Calu3 (cell line): ENCODE measurements around the gene LRRFIP1. TPM values are rescaled to one million over a fixed set of nuclear protein-coding genes. Genes with fewer than 3 reads are reported as not detected.

ENCODE experiments used
- BruUV-seq: library from RNA; stranded (reverse); fragments of 400-500 nt; replicated peaks from 2 replicates; lab custom pipeline; 2021; lab: Mats Ljungman, UMichigan
- CTCF ChIA-PET: fragments of 300-600 bp; sonication (Branson Sonifier 250); formaldehyde crosslinking; loops from one replicate; lab custom pipeline; 2022; ENCODE audit warnings: antibody characterized with exemption; lab: Charles Lee
- DNase-seq: peaks from one replicate; pipeline ENCODE4 v3.0.0; 2022
- H3K27ac Mint-ChIP-seq: one replicate; pipeline ENCODE4 v1.8.0; 2022; ENCODE audit warnings: mixed read lengths; ENCODE audit not compliant: unreplicated experiment
- H3K27me3 Mint-ChIP-seq: one replicate; pipeline ENCODE4 v1.8.0; 2022; ENCODE audit warnings: mixed read lengths; ENCODE audit not compliant: unreplicated experiment
- H3K36me3 Mint-ChIP-seq: one replicate; pipeline ENCODE4 v1.8.0; 2022; ENCODE audit warnings: mild to moderate bottlenecking, moderate library complexity, mixed read lengths; ENCODE audit not compliant: insufficient read depth, unreplicated experiment
- H3K4me1 Mint-ChIP-seq: one replicate; pipeline ENCODE4 v1.8.0; 2022; ENCODE audit warnings: mild to moderate bottlenecking, low read depth, mixed read lengths; ENCODE audit not compliant: unreplicated experiment
- H3K4me3 Mint-ChIP-seq: one replicate; pipeline ENCODE4 v1.8.0; 2022; ENCODE audit warnings: mild to moderate bottlenecking, low read depth, moderate library complexity, mixed read lengths; ENCODE audit not compliant: unreplicated experiment
- H3K9me3 Mint-ChIP-seq: one replicate; pipeline ENCODE4 v1.8.0; 2022; ENCODE audit warnings: low read depth, mixed read lengths; ENCODE audit not compliant: unreplicated experiment
- intact Hi-C: fragments of 100-400 bp; cut with micrococcal nuclease; formaldehyde crosslinking; loops from one replicate; pipeline ENCODE4 v1.10.0; 2022; ENCODE audit not compliant: unreplicated experiment
- total RNA-seq: library from RNA; stranded (reverse); gene quantifications from 2 replicates; pipeline ENCODE4 v1.2.3, GENCODE V29; 2022
- TF ChIP-seq, protein P1 (sequence below): fragments of 200-600 bp; IDR thresholded peaks from one replicate; pipeline ENCODE4 v1.8.0; 2022; ENCODE audit warnings: antibody characterized with exemption; ENCODE audit not compliant: unreplicated experiment

The LRRFIP1 gene
- total RNA-seq, 1 experiment from 2014 or later: 161 TPM

DNA sequence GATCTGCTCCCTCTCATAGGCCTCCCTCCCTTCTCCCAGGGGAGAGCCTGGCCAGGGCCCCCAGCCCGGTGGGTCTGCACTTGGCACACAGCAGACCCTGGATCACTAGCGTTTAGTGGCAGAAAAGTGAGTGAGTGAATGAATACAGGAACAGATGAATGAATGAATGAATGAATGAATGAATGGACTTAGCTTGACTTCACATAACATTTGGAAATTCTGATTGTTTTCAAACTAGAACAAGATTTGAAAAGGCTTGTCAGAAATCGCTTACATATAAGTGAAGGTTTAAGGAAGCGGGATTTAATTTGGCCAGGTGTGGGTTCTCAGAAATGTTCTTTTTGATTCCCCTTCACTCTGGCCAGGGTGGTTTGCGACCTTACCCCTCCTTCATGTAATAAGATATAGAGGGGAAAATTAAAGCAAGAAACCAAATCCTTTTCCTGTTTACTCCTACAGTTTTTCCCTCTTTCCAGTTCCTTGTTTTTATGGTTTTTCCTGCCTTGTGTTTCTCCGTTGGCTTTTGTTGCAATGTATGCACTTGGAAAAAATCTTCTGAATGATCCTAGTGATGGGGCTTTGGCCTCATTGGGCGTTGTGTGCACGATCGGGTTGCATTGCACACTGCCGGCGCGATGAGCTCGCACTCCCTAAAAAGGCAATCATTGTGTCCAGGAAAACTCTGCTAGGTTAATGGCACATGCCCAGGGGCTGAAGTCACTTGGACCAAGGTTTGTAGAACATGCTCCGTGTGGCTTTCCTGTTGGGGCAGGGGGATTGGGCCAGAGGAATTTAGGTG, 16.4 kb downstream of the LRRFIP1 start:
- Mint-ChIP-seq H3K27me3 (peaks cover 72% of the 10 kb centered on the region), H3K4me1 (no peaks in the 10 kb centered on the region), H3K9me3 (no peaks in the 10 kb centered on the region), H3K36me3 (no peaks in the 10 kb centered on the region), H3K4me3 (no peak overlapping the region), H3K27ac (no peak overlapping the region)
- TF ChIP-seq, protein P1, sequence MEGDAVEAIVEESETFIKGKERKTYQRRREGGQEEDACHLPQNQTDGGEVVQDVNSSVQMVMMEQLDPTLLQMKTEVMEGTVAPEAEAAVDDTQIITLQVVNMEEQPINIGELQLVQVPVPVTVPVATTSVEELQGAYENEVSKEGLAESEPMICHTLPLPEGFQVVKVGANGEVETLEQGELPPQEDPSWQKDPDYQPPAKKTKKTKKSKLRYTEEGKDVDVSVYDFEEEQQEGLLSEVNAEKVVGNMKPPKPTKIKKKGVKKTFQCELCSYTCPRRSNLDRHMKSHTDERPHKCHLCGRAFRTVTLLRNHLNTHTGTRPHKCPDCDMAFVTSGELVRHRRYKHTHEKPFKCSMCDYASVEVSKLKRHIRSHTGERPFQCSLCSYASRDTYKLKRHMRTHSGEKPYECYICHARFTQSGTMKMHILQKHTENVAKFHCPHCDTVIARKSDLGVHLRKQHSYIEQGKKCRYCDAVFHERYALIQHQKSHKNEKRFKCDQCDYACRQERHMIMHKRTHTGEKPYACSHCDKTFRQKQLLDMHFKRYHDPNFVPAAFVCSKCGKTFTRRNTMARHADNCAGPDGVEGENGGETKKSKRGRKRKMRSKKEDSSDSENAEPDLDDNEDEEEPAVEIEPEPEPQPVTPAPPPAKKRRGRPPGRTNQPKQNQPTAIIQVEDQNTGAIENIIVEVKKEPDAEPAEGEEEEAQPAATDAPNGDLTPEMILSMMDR: no peak
- DNase-seq: no peak
- intact Hi-C loops: no loop called here
- no TSS peak for BruUV-seq
- CTCF ChIA-PET: no interaction called here

DNA sequence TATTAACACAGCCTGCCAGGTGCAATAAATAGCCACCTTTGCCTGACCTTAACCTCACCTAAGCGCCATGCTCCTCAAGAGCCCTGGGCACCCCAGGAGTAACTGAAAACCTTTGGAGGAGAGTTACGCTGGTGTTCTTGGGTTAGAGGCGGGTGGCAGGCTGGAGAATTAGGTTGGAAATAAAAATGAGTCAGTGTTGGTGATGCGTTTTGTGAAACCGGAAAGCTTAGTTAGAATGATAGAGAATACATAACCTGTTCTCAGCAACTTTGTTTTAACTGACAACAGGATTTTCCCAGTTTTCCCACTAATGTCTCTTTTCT, 17.0 kb downstream of the LRRFIP1 start:
- Mint-ChIP-seq H3K4me1 (no peaks in the 10 kb centered on the region), H3K36me3 (no peaks in the 10 kb centered on the region), H3K9me3 (no peaks in the 10 kb centered on the region), H3K27ac (no peak overlapping the region), H3K27me3 (peaks cover 67% of the 10 kb centered on the region), H3K4me3 (no peak overlapping the region)
- CTCF ChIA-PET: no interaction called here
- BruUV-seq: no TSS peak
- intact Hi-C loops: no loop called here
- DNase-seq: no peak
- TF ChIP-seq, protein P1: no peak

DNA sequence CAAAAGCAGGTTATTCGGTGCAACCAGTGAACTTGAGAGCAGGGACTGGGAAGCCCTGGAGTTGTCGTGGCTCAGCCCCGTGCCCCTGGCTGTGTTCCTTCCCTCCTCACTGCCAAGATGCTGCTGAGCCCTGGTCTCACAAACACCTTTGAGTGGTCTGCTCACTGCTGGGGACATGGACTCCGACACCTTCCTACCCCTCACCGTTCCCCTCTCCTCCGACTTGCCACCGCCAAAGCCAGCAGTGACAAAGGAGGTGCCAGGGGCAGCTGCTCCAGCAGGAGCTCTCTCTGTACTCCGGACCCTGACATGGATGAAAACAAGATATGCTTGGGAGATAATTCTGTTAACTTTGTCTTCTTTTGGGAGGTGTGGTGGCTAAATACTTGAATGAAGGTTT, 17.9 kb downstream of the LRRFIP1 start:
- no peaks in the 10 kb centered on the region for H3K9me3 Mint-ChIP-seq
- H3K4me3 Mint-ChIP-seq: no peak overlapping the region
- BruUV-seq: no TSS peak
- intact Hi-C loops: no loop called here
- H3K27me3 Mint-ChIP-seq: peaks cover 67% of the 10 kb centered on the region
- no peak overlapping the region for H3K27ac Mint-ChIP-seq
- no peaks in the 10 kb centered on the region for H3K36me3 Mint-ChIP-seq
- H3K4me1 Mint-ChIP-seq: peaks cover 8% of the 10 kb centered on the region
- DNase-seq: no peak
- CTCF ChIA-PET: no interaction called here
- TF ChIP-seq, protein P1: no peak

DNA sequence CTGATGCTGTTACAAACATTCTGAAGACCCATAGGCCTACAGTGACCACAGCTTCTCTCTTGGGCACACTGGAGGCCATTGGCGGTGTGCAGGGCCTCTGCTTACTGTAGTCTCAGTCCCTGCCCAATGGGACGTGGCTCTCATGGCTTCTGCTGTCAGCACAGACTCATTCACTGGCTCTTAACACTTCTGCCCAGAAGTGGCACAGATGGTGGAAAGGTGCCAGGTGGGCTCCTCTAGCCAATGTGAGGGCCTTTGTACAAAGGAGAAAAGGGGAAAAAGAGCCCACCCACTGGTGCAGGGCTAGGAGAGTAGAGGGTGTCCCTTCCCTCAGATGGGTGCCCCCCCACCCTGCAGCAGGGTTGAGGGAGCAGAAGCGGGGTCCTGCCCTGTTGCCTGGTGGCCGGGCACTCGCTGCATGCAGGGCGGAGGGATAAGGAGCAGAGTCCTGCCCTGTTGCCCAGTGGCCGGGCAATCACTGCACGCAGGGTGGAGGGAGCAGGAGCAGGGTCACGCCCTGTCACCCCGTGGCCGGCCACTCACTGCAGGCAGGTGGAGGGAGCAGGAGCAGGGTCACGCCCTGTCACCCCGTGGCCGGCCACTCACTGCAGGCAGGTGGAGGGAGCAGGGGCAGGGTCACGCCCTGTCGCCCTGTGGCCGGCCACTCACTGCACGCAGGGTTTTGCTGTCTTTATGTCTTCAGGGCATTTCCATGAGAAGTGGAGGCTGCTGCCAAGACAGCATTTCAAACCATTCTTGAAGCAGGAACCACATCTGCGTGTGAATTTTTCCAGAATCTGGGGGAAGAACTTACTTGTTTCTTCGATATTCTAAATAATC, 20.0 kb downstream of the LRRFIP1 start:
- intact Hi-C loops: no loop called here
- TF ChIP-seq, protein P1: no peak
- CTCF ChIA-PET: no interaction called here
- Mint-ChIP-seq H3K27ac (no peak overlapping the region), H3K9me3 (no peaks in the 10 kb centered on the region), H3K27me3 (peaks cover 66% of the 10 kb centered on the region), H3K4me3 (no peak overlapping the region), H3K36me3 (no peaks in the 10 kb centered on the region), H3K4me1 (peaks cover 15% of the 10 kb centered on the region)
- BruUV-seq: no TSS peak
- no peak for DNase-seq
